Mesendoderm (in vitro differentiated cells): ENCODE data around the gene MARS1.
A peak's percentile ranks its signal among the peaks of the same experiment; 100 is the strongest.

Experiments
- DNase-seq: peaks from one replicate; pipeline ENCODE4 v3.0.0; 2013
- H2AK5ac ChIP-seq: 2 replicates; pipeline ENCODE4 v1.6.1; 2013; ENCODE audit warnings: low read length, inconsistent platforms
- H2BK120ac ChIP-seq: 2 replicates; pipeline ENCODE4 v1.6.1; 2013; ENCODE audit warnings: low read depth, mild to moderate bottlenecking, low read length, moderate library complexity, mixed read lengths
- H2BK15ac ChIP-seq: replicated peaks from 2 replicates; pipeline ENCODE4 v1.6.1; 2013; ENCODE audit warnings: low read depth, mild to moderate bottlenecking, moderate library complexity
- H2BK5ac ChIP-seq: 2 replicates; pipeline ENCODE4 v1.6.1; 2013; ENCODE audit warnings: low read length, inconsistent platforms
- H3K18ac ChIP-seq: 2 replicates; pipeline ENCODE4 v1.6.1; 2013; ENCODE audit warnings: mild to moderate bottlenecking, low read length, mixed read lengths
- H3K23ac ChIP-seq: one replicate; pipeline ENCODE4 v1.6.1; 2013; ENCODE audit warnings: low read length
- H3K27ac ChIP-seq: 2 replicates; pipeline ENCODE4 v1.5.1; 2013; ENCODE audit warnings: low read depth, mild to moderate bottlenecking, inconsistent platforms, low read length, moderate library complexity
- H3K27me3 ChIP-seq: 2 replicates; pipeline ENCODE4 v1.6.1; 2013; ENCODE audit warnings: low read length, control low read depth, mild to moderate bottlenecking, inconsistent platforms; ENCODE audit not compliant: insufficient read depth, poor library complexity
- H3K36me3 ChIP-seq: 2 replicates; pipeline ENCODE4 v1.6.1; 2013; ENCODE audit warnings: low read length, inconsistent platforms; ENCODE audit not compliant: control insufficient read depth, insufficient read depth
- H3K4ac ChIP-seq: one replicate; pipeline ENCODE4 v1.6.1; 2013; ENCODE audit warnings: low read depth, mild to moderate bottlenecking, low read length, moderate library complexity
- H3K4me1 ChIP-seq: 2 replicates; pipeline ENCODE4 v1.6.1; 2013; ENCODE audit warnings: low read depth, low read length, inconsistent platforms; ENCODE audit not compliant: control insufficient read depth
- H3K4me2 ChIP-seq: 2 replicates; pipeline ENCODE4 v1.6.1; 2013; ENCODE audit warnings: low read length
- H3K4me3 ChIP-seq: 2 replicates; pipeline ENCODE4 v1.5.1; 2013; ENCODE audit warnings: mild to moderate bottlenecking, low read length
- H3K56ac ChIP-seq: one replicate; pipeline ENCODE4 v1.6.1; 2013; ENCODE audit warnings: low read length
- H3K79me1 ChIP-seq: 2 replicates; pipeline ENCODE4 v1.6.1; 2013; ENCODE audit warnings: low read length, inconsistent platforms
- H3K79me2 ChIP-seq: 2 replicates; pipeline ENCODE4 v1.6.1; 2013; ENCODE audit warnings: mild to moderate bottlenecking, low read length; ENCODE audit not compliant: control insufficient read depth, insufficient read depth
- H3K9ac ChIP-seq: 2 replicates; pipeline ENCODE4 v1.6.1; 2013; ENCODE audit warnings: low read length, inconsistent platforms
- H4K5ac ChIP-seq: one replicate; pipeline ENCODE4 v1.6.1; 2013; ENCODE audit warnings: low read length
- H4K8ac ChIP-seq: one replicate; pipeline ENCODE4 v1.6.1; 2013; ENCODE audit warnings: low read depth, mild to moderate bottlenecking, control low read depth, low read length, moderate library complexity
- WGBS: extraction: QIAGEN DNeasy Blood & Tissue Kit; methylation state at CpG from one replicate; pipeline ENCODE4 v1.1.7; 2013; ENCODE audit warnings: low lambda C conversion rate, missing lambda C conversion rate; ENCODE audit not compliant: insufficient coverage; ENCODE audit errors: extremely low coverage; 5-methylcytosine and 5-hydroxymethylcytosine counted together

Gene MARS1

GRCh38 chr12:57496822-57497221 is 9.0 kb downstream of the MARS1 start:
- no peak overlapping the region for H4K5ac ChIP-seq
- no peak overlapping the region for H3K23ac ChIP-seq
- H3K79me1 ChIP-seq, result peaks cover 14% of the 10 kb centered on the region
- H3K9ac ChIP-seq, result no peak overlapping the region
- no peak overlapping the region for H2BK15ac ChIP-seq
- no peak for DNase-seq
- H3K4ac ChIP-seq, result no peak overlapping the region
- H4K8ac ChIP-seq, result no peak overlapping the region
- peaks cover 24% of the 10 kb centered on the region for H3K36me3 ChIP-seq
- no peaks in the 10 kb centered on the region for H3K79me2 ChIP-seq
- H3K27me3 ChIP-seq, result no peaks in the 10 kb centered on the region
- H3K18ac ChIP-seq, result no peak overlapping the region
- H3K56ac ChIP-seq, result no peak overlapping the region
- no peaks in the 10 kb centered on the region for H3K4me1 ChIP-seq
- H3K27ac ChIP-seq, result no peak overlapping the region
- H3K4me3 ChIP-seq, result no peak overlapping the region
- H2BK120ac ChIP-seq, result no peak overlapping the region
- no peak overlapping the region for H2AK5ac ChIP-seq
- H2BK5ac ChIP-seq, result no peak overlapping the region
- no peak overlapping the region for H3K4me2 ChIP-seq

GRCh38 chr12:57497223-57498131 is 9.6 kb downstream of the MARS1 start:
- H3K27ac ChIP-seq, result no peak overlapping the region
- no peaks in the 10 kb centered on the region for H3K79me2 ChIP-seq
- H3K4me1 ChIP-seq, result no peaks in the 10 kb centered on the region
- no peak overlapping the region for H4K8ac ChIP-seq
- no peak overlapping the region for H3K4ac ChIP-seq
- H3K79me1 ChIP-seq, result peaks cover 14% of the 10 kb centered on the region
- H2AK5ac ChIP-seq, result no peak overlapping the region
- H3K36me3 ChIP-seq, result peaks cover 26% of the 10 kb centered on the region
- no peak overlapping the region for H3K9ac ChIP-seq
- no peak for DNase-seq
- H2BK5ac ChIP-seq, result no peak overlapping the region
- no CpG with 5 or more reads among the region's 12 CpGs for WGBS
- no peak overlapping the region for H3K4me2 ChIP-seq
- no peaks in the 10 kb centered on the region for H3K27me3 ChIP-seq
- no peak overlapping the region for H3K23ac ChIP-seq
- no peak overlapping the region for H2BK15ac ChIP-seq
- H4K5ac ChIP-seq, result no peak overlapping the region
- H3K56ac ChIP-seq, result no peak overlapping the region
- no peak overlapping the region for H3K18ac ChIP-seq
- no peak overlapping the region for H3K4me3 ChIP-seq
- H2BK120ac ChIP-seq, result no peak overlapping the region

GRCh38 chr12:57498132-57498502 is 10.2 kb downstream of the MARS1 start:
- H2AK5ac ChIP-seq, result no peak overlapping the region
- H4K5ac ChIP-seq, result no peak overlapping the region
- H2BK15ac ChIP-seq, result no peak overlapping the region
- H2BK5ac ChIP-seq, result no peak overlapping the region
- no peak overlapping the region for H4K8ac ChIP-seq
- H2BK120ac ChIP-seq, result no peak overlapping the region
- no peak overlapping the region for H3K23ac ChIP-seq
- no peak overlapping the region for H3K27ac ChIP-seq
- no peak overlapping the region for H3K56ac ChIP-seq
- H3K4me1 ChIP-seq, result no peaks in the 10 kb centered on the region
- peak; percentile 55 for DNase-seq
- H3K79me1 ChIP-seq, result peaks cover 11% of the 10 kb centered on the region
- H3K79me2 ChIP-seq, result no peaks in the 10 kb centered on the region
- peaks cover 23% of the 10 kb centered on the region for H3K36me3 ChIP-seq
- no peak overlapping the region for H3K4me2 ChIP-seq
- no peak overlapping the region for H3K4me3 ChIP-seq
- no CpG with 5 or more reads among the region's 9 CpGs for WGBS
- H3K9ac ChIP-seq, result no peak overlapping the region
- H3K4ac ChIP-seq, result no peak overlapping the region
- H3K18ac ChIP-seq, result no peak overlapping the region
- H3K27me3 ChIP-seq, result no peaks in the 10 kb centered on the region

- H3K56ac ChIP-seq, result no peak overlapping the region
- no peak overlapping the region for H3K4ac ChIP-seq
- H3K79me1 ChIP-seq, result peaks cover 11% of the 10 kb centered on the region
- H3K4me1 ChIP-seq, result no peaks in the 10 kb centered on the region
- H2BK120ac ChIP-seq, result no peak overlapping the region
- no peak overlapping the region for H3K18ac ChIP-seq
- no peak overlapping the region for H3K23ac ChIP-seq
- no peak overlapping the region for H2AK5ac ChIP-seq
- H2BK15ac ChIP-seq, result no peak overlapping the region
- no peaks in the 10 kb centered on the region for H3K27me3 ChIP-seq
- no peaks in the 10 kb centered on the region for H3K79me2 ChIP-seq
- WGBS, result no CpG with 5 or more reads among the region's 4 CpGs
- no peak overlapping the region for H3K4me2 ChIP-seq
- H3K27ac ChIP-seq, result no peak overlapping the region
- H4K8ac ChIP-seq, result no peak overlapping the region
- no peak overlapping the region for H4K5ac ChIP-seq
- peaks cover 23% of the 10 kb centered on the region for H3K36me3 ChIP-seq
- no peak overlapping the region for H3K9ac ChIP-seq
- no peak overlapping the region for H2BK5ac ChIP-seq
- H3K4me3 ChIP-seq, result no peak overlapping the region
- no peak for DNase-seq
Measured at GRCh38 chr12:57498571-57498970, 10.7 kb downstream of the MARS1 start.

GRCh38 chr12:57500213-57500612 is 12.3 kb downstream of the MARS1 start:
- Histone ChIP-seq H3K79me1 (peaks cover 11% of the 10 kb centered on the region), H3K27me3 (no peaks in the 10 kb centered on the region), H2BK5ac (no peak overlapping the region), H3K36me3 (peaks cover 28% of the 10 kb centered on the region), H3K4me3 (no peak overlapping the region), H3K9ac (no peak overlapping the region), H3K18ac (no peak overlapping the region), H3K4ac (no peak overlapping the region), H3K79me2 (no peaks in the 10 kb centered on the region), H4K5ac (no peak overlapping the region), H3K23ac (no peak overlapping the region), H3K4me1 (no peaks in the 10 kb centered on the region), H2AK5ac (no peak overlapping the region), H4K8ac (no peak overlapping the region), H3K56ac (no peak overlapping the region), H2BK15ac (no peak overlapping the region), H3K4me2 (no peak overlapping the region), H3K27ac (no peak overlapping the region), H2BK120ac (no peak overlapping the region)
- WGBS, result no CpG with 5 or more reads among the region's 11 CpGs
- DNase-seq, result no peak
